ENCODE data around the gene CDYL2.

CDYL2 gene

DNA sequence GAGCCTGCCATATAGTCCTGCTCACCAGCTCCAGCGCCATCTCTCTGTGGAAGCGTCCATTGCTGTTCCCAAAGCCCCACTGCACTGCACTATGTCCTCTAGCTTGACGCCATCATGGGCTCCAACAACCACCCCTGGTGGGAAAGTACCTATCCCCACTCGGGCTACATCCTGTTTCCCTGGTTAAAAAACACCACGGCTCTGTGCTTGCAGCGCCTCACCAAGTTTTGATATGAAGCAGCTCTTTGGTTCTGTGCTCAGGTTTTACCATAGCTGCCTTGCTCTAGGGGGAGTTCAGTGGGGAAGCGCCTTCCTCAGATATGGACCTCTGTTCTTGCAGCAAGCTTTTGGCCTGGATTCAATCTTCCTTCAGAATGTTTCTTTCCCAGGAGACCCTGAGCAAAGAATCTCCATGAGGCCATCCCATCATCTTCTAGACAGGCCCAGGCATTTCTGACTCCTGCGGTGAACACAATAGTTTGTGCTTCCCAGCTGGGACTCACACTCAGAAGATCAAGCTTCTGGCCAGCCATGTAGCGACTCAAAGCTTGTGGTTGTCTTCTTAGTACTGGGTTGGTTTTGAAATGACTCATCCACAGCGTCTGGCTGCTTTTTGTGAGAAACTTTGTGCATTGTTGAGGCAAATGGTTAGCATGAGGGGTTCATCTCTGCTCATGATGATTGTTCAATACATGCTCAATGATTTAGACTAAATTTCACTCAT, 224.1 kb downstream of the CDYL2 start:
- TF ChIP-seq TAF1 (IDR thresholded peaks at IDR 0.05; ENCODE audit: borderline replicate concordance, low read depth, low read length) (peak; percentile 44; the same call in 1 of the 2 replicates), POLR2AphosphoS5 (IDR thresholded peaks at IDR 0.05; ENCODE audit: low read depth, low read length) (peak; percentile 39), POLR2A (IDR thresholded peaks at IDR 0.05; ENCODE audit: low read depth, low read length) (peak; percentile 68)
- FAIRE-seq (peak; percentile 98), DNase-seq (ENCODE audit: insufficient read length) (peak; percentile 38)

DNA sequence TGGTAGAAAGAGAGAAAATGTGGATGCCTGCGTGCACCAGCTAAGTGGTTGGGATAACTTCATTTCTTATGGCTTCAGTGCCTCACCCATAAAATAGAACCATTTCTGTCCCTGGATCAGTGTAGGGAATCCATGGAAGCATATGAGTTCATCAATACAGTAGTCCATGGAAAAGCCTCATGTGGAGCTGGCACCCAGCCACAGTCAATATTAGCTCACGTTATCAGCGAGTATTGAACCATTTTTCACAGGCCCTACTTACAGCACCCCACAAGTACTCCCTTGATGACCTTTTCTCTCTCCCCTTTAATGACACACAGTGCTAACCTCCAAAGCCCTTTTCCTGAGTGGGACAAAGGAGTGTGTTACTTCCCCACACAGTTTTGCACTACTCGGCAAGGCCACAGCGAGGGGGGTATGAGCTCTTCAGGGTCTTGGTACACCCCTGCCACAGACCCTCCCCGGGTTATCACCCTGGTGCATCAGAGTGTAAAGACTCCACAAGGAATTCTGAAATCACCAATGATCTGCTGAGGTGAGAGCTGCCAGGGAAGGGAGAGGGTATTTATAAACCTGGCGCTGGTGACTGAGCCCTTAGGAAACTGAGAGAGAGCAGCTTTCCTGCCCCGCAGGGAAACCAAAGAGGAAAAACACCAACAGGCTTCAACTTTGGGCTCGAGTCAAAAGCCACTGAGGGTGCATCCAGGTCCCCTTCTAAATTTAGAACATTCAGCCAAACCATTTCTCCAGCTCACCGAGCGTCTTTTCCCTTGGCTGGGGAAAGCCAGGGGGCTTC, 226.7 kb downstream of the CDYL2 start:
- DNase-seq (ENCODE audit: insufficient read length) (no peak), FAIRE-seq (no peak)
- TF ChIP-seq TAF1 (IDR thresholded peaks at IDR 0.05; ENCODE audit: borderline replicate concordance, low read depth, low read length) (no peak), POLR2A (IDR thresholded peaks at IDR 0.05; ENCODE audit: low read depth, low read length) (no peak), POLR2AphosphoS5 (IDR thresholded peaks at IDR 0.05; ENCODE audit: low read depth, low read length) (no peak)

- no peak for TF ChIP-seq TAF1 (IDR thresholded peaks at IDR 0.05; ENCODE audit: borderline replicate concordance, low read depth, low read length)
- no peak for TF ChIP-seq POLR2A (IDR thresholded peaks at IDR 0.05; ENCODE audit: low read depth, low read length)
- no peak for TF ChIP-seq POLR2AphosphoS5 (IDR thresholded peaks at IDR 0.05; ENCODE audit: low read depth, low read length)
- DNase-seq (ENCODE audit: insufficient read length) (no peak), FAIRE-seq (no peak)
These were observed 228.0 kb downstream of the CDYL2 start for GRCh38 chr16:80576343-80576912.

- FAIRE-seq (no peak), DNase-seq (ENCODE audit: insufficient read length) (no peak)
- TF ChIP-seq POLR2AphosphoS5 (IDR thresholded peaks at IDR 0.05; ENCODE audit: low read depth, low read length) (no peak), POLR2A (IDR thresholded peaks at IDR 0.05; ENCODE audit: low read depth, low read length) (no peak), TAF1 (IDR thresholded peaks at IDR 0.05; ENCODE audit: borderline replicate concordance, low read depth, low read length) (no peak)
These were observed 230.7 kb downstream of the CDYL2 start for GRCh38 chr16:80573700-80574120.

DNA sequence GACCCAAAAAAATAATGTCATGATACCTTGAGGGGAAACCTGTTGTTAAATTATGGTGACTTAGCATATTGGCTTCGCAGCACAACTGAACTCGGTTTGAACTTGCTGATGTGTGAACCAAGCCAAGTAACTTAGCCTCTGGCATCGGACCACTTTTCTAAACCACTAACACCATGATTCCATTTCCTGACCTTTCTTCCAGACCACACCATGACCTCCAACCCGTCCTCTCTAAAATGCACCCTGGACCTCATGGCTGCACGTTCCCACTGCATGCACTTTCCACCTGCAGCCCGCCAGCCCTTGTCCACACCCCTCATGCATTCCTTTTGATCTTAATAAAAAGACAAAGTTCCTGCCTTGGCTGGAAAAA, 234.3 kb downstream of the CDYL2 start:
- DNase-seq (ENCODE audit: insufficient read length) = no peak
- TF ChIP-seq TAF1 (IDR thresholded peaks at IDR 0.05; ENCODE audit: borderline replicate concordance, low read depth, low read length) = no peak
- no peak for TF ChIP-seq POLR2AphosphoS5 (IDR thresholded peaks at IDR 0.05; ENCODE audit: low read depth, low read length)
- no peak for TF ChIP-seq POLR2A (IDR thresholded peaks at IDR 0.05; ENCODE audit: low read depth, low read length)
- no peak for FAIRE-seq

DNA sequence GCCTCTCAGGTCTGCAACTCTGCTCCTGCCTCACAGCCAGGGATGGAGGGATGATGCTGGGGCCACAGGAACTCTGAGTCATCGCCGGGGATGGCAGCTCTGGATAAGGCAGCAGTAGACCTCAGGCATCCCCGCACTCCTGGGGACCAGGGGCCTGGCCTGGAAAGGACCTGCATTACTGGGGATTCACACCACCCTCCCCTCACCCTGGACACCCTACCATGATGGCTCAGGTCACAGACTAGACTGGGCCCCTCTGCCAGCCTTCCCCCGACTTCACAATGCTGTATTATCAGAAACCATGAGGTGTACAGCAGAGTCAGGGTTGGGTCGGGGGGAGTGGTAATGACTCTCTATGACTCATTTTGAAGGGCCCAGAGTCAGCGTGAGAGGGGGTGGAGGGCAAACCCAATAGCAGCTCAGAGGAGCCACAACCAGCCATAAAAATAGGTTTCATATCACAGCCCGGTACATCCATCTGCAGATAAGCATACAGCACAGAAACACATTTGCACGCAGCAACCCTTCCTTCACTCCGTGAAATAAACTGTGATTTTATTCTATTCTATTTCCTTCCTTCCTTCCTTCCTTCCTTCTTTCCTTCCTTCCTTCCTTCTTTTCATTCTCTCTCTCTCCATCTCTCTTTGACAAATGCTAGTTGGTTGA, 234.8 kb downstream of the CDYL2 start:
- TF ChIP-seq POLR2A (IDR thresholded peaks at IDR 0.05; ENCODE audit: low read depth, low read length) = no peak
- TF ChIP-seq TAF1 (IDR thresholded peaks at IDR 0.05; ENCODE audit: borderline replicate concordance, low read depth, low read length) = no peak
- TF ChIP-seq POLR2AphosphoS5 (IDR thresholded peaks at IDR 0.05; ENCODE audit: low read depth, low read length) = no peak
- FAIRE-seq = peak; percentile 88
- peak; percentile 57 for DNase-seq (ENCODE audit: insufficient read length)

DNA sequence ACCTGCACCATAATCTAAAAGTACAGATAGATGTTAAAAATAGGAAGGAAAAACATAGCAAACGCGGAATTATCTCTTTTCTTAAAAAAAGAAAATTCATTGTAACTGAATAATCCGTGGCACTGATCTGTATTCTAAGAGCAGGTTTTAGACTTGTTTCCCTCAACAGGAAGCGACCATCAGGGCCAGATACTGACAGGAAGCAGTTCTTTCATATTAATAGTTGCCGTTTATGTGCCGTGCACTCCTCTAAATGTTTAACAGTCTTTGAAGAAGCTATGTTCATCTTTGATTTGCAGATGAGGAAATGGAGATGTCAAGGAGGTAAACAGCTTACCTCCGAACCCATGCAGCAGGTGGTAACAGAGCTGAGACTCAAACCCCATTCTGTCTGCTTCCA, 240.0 kb downstream of the CDYL2 start:
- TF ChIP-seq TAF1 (IDR thresholded peaks at IDR 0.05; ENCODE audit: borderline replicate concordance, low read depth, low read length) (no peak), POLR2A (IDR thresholded peaks at IDR 0.05; ENCODE audit: low read depth, low read length) (no peak), POLR2AphosphoS5 (IDR thresholded peaks at IDR 0.05; ENCODE audit: low read depth, low read length) (no peak)
- DNase-seq (ENCODE audit: insufficient read length) (no peak), FAIRE-seq (peak; percentile 40)

GRCh38 chr16:80563066-80563465, 241.3 kb downstream of the CDYL2 start:
- TF ChIP-seq POLR2A (IDR thresholded peaks at IDR 0.05; ENCODE audit: low read depth, low read length) (no peak), TAF1 (IDR thresholded peaks at IDR 0.05; ENCODE audit: borderline replicate concordance, low read depth, low read length) (no peak), POLR2AphosphoS5 (IDR thresholded peaks at IDR 0.05; ENCODE audit: low read depth, low read length) (no peak)
- FAIRE-seq = no peak
- no peak for DNase-seq (ENCODE audit: insufficient read length)

GRCh38 chr16:80559369-80559768, 245.0 kb downstream of the CDYL2 start:
- no peak for FAIRE-seq
- TF ChIP-seq TAF1 (IDR thresholded peaks at IDR 0.05; ENCODE audit: borderline replicate concordance, low read depth, low read length) (no peak), POLR2AphosphoS5 (IDR thresholded peaks at IDR 0.05; ENCODE audit: low read depth, low read length) (no peak), POLR2A (IDR thresholded peaks at IDR 0.05; ENCODE audit: low read depth, low read length) (no peak)
- no peak for DNase-seq (ENCODE audit: insufficient read length)

DNA sequence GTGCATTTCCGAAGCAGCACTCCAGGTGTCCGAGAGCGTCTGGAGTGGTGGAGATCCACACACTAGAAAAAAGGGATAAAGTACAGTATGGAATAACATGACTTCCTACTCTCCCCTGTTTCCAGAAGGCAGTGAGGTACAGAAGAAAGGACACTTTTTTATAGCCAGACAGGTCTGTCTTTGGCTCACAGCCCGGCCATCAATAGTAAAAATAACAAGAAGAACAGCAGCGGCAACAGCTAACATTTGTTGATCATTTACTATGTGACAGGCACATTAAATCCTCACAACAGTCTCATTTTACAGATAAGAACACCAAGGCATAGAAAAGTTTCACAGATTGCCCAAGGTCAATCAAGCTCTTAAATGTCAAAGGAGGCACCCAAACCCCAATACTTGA, 247.4 kb downstream of the CDYL2 start:
- no peak for DNase-seq (ENCODE audit: insufficient read length)
- TF ChIP-seq TAF1 (IDR thresholded peaks at IDR 0.05; ENCODE audit: borderline replicate concordance, low read depth, low read length) (no peak), POLR2AphosphoS5 (IDR thresholded peaks at IDR 0.05; ENCODE audit: low read depth, low read length) (no peak), POLR2A (IDR thresholded peaks at IDR 0.05; ENCODE audit: low read depth, low read length) (no peak)

DNA sequence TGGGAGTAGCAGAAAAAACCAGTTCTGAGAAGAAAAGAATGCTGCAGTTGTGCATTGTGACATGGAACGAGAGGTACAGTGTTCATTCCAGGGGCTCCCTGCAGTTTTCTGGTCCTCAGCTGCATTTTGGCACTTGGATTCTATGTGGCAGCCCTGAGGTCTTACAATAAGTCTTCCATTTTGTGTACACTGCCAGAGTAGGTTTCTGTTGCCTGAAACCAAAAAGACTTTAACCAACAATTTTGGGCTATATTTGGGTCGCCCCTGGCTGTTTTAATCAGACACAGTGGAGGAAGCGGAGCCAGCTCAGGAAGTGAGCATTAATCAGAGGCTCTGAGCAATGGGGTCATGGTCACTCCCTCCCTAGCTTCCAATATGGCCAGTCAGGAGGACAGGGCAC, 247.9 kb downstream of the CDYL2 start:
- no peak for DNase-seq (ENCODE audit: insufficient read length)
- TF ChIP-seq POLR2A (IDR thresholded peaks at IDR 0.05; ENCODE audit: low read depth, low read length) = no peak
- TF ChIP-seq TAF1 (IDR thresholded peaks at IDR 0.05; ENCODE audit: borderline replicate concordance, low read depth, low read length) = no peak
- no peak for TF ChIP-seq POLR2AphosphoS5 (IDR thresholded peaks at IDR 0.05; ENCODE audit: low read depth, low read length)
- FAIRE-seq = no peak

More for the DNA sequence above, 247.4 kb downstream of the CDYL2 start:
- no peak for FAIRE-seq
